HG02943 (cell line): Measurements from ENCODE around the gene PCSK2.

Experiments used
- ATAC-seq: cut with Tn5 transposase; IDR thresholded peaks from one replicate; pipeline ENCODE4 v1.9.1; 2021; ENCODE audit warnings: mild to moderate bottlenecking, low read depth, moderate library complexity; ENCODE audit not compliant: unreplicated experiment

The PCSK2 gene

GRCh38 chr20:17248224-17248623, 21.4 kb downstream of the PCSK2 start:
- no peak for ATAC-seq

- ATAC-seq: no peak
Measured at GRCh38 chr20:17262786-17263185, 35.9 kb downstream of the PCSK2 start.

DNA sequence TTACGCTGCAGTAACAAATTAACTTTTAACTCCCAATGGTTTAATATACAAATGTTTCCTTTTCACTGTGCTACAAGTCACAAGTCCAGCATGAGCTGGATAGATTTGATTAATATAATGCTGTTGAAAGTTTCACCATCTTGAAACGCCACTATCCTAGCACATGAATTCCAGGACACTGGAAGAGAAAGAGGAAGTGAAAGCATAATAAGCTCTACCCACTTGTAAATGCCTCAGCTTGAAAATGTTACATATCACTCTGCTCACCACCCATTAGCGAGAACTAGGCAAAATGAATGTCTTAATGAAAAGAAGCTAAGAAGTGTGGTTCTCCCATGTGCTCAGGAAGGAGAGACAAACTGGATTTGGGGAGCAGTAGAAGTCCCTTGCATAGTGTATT, 46.9 kb downstream of the PCSK2 start:
- ATAC-seq: no peak

DNA sequence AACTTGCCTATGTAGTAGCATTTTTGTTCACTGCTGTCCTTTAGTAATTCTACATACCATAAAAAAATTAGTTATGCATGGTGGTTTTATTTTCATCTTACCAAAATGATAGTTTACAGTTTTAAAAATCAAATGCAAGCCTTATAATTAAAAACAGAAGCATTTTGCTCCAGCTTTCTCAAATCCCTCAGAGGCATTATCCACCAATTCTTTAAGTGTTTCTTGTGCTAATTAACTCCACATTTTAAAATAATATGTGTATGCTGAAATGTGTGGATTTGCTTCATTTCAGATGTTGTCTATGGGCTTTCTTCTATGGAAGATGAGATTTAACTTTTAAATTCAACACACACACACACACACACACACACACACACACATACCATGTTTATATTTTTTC, 49.3 kb downstream of the PCSK2 start:
- ATAC-seq: no peak

- no peak for ATAC-seq
Measured at GRCh38 chr20:17281478-17281877, 54.6 kb downstream of the PCSK2 start.

DNA sequence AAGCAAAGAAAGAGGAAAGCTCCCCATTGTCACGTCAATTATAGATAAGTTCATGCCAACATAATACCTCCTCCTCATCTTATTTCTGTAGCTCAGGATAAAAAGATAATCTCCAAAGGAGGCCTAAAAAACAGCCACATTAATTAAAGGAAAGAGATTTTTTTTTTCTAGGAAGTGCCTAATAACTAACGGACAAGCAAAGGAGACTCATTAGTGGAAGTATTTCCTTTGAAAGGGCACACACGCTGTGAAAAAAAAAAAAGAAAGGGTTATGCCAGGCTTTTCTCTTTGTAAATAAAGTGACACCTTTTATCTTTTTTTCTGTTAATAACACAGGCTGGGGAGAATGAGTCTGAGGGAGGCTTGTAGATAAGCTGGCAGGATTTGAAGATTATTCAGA, 55.7 kb downstream of the PCSK2 start:
- ATAC-seq: no peak

DNA sequence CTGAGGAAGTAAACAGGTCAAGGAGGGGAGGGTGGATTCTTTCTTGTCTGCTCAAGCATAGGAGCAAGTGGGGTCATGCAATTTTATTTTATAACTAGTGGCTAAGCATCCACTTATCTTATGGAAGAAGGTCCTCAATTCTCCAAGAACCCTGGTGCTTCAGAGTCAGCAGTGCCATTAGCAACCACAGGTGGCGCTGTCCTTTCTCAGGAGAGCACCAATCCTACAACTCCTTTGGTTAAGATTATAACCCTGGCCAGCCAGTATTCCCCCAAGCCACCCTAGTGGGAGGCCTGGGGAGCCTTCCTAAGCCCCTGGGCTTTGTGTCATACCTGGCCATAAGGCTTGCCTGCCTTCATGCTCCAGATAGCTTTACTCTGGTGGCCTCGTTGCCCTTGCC, 60.7 kb downstream of the PCSK2 start:
- ATAC-seq: no peak

GRCh38 chr20:17287998-17288397, 61.2 kb downstream of the PCSK2 start:
- no peak for ATAC-seq

- ATAC-seq: no peak
Measured at GRCh38 chr20:17295151-17295726, 68.4 kb downstream of the PCSK2 start.

DNA sequence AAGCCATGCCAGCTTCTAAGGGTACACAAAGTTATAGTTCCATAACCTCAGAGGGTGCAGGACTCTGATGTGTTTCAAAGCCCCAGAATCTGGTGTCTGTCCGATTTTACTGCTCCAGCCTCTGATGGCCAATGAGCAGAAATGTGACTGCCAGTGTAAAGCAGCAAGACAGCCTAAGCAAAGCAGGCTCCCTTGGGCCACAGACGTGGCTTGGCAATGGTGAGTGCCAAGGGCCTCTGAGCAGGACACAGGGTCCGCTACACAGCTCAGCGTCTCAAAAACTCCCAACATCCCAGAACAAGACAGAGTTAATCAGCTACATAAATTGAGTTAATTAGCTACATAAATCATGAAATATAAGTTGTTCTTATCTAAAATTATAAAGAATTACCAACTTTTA, 69.2 kb downstream of the PCSK2 start:
- no peak for ATAC-seq

GRCh38 chr20:17298171-17298570, 71.3 kb downstream of the PCSK2 start:
- no peak for ATAC-seq

- ATAC-seq: no peak
Measured at GRCh38 chr20:17298751-17299150, 71.9 kb downstream of the PCSK2 start.

DNA sequence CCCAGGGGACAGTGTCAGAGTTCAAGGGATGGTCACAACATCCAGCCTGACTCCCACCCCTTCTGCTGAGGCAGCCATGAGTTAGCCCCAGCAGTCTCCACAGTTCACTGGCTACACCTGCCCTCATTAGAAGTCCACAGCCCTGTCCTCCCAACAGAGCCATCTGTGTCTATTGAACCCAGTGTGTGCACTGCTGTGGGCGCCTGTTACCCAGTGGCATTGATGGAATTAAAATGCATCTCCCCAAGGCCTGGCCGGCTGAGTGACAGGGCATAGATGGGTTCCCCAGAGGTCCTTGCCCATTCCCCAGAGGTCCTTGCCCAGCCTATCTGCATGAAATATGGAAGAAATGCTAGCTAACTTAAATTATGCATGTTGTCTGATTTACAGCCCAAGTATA, 73.3 kb downstream of the PCSK2 start:
- ATAC-seq: no peak

- no peak for ATAC-seq
Measured at GRCh38 chr20:17304774-17305173, 77.9 kb downstream of the PCSK2 start.

DNA sequence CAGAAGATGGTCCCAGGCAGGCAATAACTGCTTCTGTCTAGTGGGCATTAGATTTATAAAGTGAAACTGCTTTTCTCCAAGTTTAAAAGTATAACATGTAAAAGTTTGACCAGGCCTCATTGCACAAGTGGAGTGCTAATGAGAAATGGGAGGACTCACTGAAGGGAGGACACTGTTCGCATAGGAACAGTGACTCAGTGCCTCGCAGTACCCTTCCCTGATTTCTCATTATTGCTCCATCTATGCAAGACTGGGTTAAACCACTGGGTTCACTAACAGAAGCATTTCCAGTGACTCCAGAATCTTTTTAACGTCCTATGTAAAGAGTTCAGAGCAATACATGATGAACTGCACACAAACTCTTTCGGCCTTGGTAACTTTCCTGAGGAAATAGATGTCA, 79.6 kb downstream of the PCSK2 start:
- no peak for ATAC-seq

GRCh38 chr20:17314264-17314663, 87.4 kb downstream of the PCSK2 start:
- ATAC-seq: no peak

- no peak for ATAC-seq
Measured at GRCh38 chr20:17315407-17316231, 88.8 kb downstream of the PCSK2 start.

- no peak for ATAC-seq
Measured at GRCh38 chr20:17316316-17317038, 89.6 kb downstream of the PCSK2 start.

DNA sequence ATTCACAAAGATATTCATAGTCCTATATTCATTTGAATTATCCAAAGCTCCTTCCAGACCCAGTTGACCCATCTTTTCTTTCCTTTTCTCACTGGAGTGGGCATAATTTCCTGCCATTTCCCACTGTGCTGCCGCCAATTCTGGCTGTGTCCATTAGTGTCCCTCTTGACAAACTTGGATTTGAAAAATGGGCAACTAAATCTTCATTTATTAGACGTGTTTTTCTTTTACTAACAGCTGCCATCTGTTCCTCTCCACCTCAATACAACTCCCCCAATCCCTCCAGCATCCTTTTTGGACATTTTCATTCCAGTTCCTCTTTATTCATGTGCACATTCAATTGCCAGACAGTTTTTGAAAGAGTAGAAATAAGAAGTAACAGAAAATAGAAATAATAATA, 90.5 kb downstream of the PCSK2 start:
- ATAC-seq: no peak

DNA sequence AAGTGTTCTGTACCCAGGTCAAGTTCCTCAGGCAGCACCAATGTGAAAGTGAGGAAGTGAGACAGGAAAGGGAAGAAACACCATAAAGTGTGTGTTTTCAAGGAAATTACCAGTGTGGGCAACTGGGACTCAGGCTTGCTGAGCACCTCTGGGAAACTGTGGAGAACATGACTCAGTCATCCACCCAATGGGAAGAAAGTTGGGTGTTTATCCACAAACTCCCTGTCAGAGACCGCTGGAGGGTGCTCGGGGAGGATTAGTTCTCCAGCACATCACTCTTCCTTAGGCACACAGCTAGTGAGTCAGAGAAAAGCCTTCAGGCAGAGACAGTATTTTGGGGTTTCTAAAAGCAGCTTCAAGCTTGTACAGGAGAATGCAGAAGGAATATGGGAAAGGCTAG, 93.6 kb downstream of the PCSK2 start:
- no peak for ATAC-seq

DNA sequence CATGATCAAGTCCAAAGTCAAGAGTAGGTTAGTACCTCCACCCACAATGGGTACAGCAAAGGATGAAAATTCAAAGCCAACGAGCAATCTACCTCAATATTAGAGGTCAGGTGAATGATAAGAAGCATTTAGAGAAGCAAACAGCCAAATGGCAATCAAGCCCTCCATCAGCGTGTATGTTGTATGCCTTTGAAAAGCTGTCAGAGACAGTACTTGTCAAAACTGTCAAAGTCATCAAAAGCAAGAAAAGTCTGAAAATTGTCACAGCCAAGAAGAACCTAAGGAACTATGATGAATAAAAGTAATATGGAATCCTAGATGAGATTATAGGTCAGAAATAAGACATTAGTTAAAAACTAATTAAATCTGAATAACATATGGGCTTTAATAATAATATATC, 99.3 kb downstream of the PCSK2 start:
- no peak for ATAC-seq
